Measurements from ENCODE around the gene GATD1.

The GATD1 gene

DNA sequence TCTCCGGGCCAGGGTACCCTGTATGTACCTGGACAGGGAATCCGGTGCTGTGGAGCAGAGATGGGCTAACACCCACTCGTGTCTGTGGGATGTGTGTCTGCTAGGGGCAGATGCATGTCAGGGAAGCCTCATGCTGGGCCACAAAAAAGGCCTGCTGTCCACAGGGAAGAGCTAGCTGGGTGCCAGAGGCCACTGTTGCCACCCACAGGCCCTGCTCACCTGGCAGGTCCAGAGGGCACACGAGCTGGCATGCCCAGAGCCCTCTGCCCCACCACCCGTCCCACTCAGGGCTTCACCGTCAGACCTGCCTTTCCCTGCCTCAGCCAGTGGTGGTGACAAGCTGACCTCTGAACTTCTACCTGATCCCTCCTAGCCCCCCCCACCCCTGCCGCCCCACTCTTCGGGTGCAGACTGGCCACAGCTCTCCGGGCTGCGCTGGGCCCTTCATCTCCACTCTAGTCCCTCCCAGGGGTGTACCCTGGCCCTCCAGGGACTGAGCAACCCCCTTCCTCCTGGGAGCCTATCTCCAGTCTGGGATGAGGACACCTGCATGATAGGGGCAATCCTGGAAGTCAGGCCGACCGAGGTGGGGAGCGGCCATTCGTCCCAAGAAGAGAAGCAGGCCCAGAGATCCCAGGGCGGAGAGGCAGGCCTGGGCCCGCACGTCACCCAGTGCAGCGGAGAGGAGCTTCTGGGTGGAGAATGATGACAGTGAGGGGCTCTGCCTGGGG lies 19.4 kb upstream of the GATD1 start (continued):
- TF ChIP-seq, protein P1, sequence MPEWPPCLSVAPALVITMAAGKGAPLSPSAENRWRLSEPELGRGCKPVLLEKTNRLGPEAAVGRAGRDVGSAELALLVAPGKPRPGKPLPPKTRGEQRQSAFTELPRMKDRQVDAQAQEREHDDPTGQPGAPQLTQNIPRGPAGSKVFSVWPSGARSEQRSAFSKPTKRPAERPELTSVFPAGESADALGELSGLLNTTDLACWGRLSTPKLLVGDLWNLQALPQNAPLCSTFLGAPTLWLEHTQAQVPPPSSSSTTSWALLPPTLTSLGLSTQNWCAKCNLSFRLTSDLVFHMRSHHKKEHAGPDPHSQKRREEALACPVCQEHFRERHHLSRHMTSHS (tag by site-specific recombination; IDR thresholded peaks at IDR 0.05), result no peak
- TF ChIP-seq, protein P2, sequence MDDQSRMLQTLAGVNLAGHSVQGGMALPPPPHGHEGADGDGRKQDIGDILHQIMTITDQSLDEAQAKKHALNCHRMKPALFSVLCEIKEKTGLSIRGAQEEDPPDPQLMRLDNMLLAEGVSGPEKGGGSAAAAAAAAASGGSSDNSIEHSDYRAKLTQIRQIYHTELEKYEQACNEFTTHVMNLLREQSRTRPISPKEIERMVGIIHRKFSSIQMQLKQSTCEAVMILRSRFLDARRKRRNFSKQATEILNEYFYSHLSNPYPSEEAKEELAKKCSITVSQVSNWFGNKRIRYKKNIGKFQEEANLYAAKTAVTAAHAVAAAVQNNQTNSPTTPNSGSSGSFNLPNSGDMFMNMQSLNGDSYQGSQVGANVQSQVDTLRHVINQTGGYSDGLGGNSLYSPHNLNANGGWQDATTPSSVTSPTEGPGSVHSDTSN (CRISPR knock-in tag; IDR thresholded peaks at IDR 0.05), result no peak
- TF ChIP-seq SP7 (tag by site-specific recombination; IDR thresholded peaks at IDR 0.05), result peak; percentile 12; the same call in 1 of the 2 replicates
- TF ChIP-seq ZBTB20 (tag by site-specific recombination; IDR thresholded peaks at IDR 0.05), result peak; percentile 81
- TF ChIP-seq, protein P3, sequence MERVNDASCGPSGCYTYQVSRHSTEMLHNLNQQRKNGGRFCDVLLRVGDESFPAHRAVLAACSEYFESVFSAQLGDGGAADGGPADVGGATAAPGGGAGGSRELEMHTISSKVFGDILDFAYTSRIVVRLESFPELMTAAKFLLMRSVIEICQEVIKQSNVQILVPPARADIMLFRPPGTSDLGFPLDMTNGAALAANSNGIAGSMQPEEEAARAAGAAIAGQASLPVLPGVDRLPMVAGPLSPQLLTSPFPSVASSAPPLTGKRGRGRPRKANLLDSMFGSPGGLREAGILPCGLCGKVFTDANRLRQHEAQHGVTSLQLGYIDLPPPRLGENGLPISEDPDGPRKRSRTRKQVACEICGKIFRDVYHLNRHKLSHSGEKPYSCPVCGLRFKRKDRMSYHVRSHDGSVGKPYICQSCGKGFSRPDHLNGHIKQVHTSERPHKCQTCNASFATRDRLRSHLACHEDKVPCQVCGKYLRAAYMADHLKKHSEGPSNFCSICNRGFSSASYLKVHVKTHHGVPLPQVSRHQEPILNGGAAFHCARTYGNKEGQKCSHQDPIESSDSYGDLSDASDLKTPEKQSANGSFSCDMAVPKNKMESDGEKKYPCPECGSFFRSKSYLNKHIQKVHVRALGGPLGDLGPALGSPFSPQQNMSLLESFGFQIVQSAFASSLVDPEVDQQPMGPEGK (tag by site-specific recombination; IDR thresholded peaks at IDR 0.05), result no peak
- TF ChIP-seq, protein P4, sequence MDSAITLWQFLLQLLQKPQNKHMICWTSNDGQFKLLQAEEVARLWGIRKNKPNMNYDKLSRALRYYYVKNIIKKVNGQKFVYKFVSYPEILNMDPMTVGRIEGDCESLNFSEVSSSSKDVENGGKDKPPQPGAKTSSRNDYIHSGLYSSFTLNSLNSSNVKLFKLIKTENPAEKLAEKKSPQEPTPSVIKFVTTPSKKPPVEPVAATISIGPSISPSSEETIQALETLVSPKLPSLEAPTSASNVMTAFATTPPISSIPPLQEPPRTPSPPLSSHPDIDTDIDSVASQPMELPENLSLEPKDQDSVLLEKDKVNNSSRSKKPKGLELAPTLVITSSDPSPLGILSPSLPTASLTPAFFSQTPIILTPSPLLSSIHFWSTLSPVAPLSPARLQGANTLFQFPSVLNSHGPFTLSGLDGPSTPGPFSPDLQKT (IDR thresholded peaks at IDR 0.05; ENCODE audit: borderline replicate concordance, low read depth, low read length), result no peak
- TF ChIP-seq ZXDB (tag by site-specific recombination; IDR thresholded peaks at IDR 0.05), result no peak; the same call in 1 of the 2 replicates
- TF ChIP-seq, protein P5, sequence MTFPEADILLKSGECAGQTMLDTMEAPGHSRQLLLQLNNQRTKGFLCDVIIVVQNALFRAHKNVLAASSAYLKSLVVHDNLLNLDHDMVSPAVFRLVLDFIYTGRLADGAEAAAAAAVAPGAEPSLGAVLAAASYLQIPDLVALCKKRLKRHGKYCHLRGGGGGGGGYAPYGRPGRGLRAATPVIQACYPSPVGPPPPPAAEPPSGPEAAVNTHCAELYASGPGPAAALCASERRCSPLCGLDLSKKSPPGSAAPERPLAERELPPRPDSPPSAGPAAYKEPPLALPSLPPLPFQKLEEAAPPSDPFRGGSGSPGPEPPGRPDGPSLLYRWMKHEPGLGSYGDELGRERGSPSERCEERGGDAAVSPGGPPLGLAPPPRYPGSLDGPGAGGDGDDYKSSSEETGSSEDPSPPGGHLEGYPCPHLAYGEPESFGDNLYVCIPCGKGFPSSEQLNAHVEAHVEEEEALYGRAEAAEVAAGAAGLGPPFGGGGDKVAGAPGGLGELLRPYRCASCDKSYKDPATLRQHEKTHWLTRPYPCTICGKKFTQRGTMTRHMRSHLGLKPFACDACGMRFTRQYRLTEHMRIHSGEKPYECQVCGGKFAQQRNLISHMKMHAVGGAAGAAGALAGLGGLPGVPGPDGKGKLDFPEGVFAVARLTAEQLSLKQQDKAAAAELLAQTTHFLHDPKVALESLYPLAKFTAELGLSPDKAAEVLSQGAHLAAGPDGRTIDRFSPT (tag by site-specific recombination; IDR thresholded peaks at IDR 0.05), result peak; percentile 86
- no peak for TF ChIP-seq ZNF266 (tag by site-specific recombination; IDR thresholded peaks at IDR 0.05; ENCODE audit: low read depth)
- peak; percentile 49; the same call in 1 of the 2 replicates for TF ChIP-seq ZBTB8A (tag by site-specific recombination; IDR thresholded peaks at IDR 0.05)
- TF ChIP-seq ZNF394 (tag by site-specific recombination; IDR thresholded peaks at IDR 0.05; ENCODE audit: borderline replicate concordance), result peak; percentile 10; the same call in 1 of the 2 replicates
- TF ChIP-seq, protein P6, sequence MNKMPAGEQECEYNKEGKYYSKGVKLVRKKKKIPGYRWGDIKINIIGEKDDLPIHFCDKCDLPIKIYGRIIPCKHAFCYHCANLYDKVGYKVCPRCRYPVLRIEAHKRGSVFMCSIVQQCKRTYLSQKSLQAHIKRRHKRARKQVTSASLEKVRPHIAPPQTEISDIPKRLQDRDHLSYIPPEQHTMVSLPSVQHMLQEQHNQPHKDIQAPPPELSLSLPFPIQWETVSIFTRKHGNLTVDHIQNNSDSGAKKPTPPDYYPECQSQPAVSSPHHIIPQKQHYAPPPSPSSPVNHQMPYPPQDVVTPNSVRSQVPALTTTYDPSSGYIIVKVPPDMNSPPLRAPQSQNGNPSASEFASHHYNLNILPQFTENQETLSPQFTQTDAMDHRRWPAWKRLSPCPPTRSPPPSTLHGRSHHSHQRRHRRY (tag by site-specific recombination; IDR thresholded peaks at IDR 0.05), result no peak
- no peak for TF ChIP-seq ZNF311 (tag by site-specific recombination; IDR thresholded peaks at IDR 0.05; ENCODE audit: borderline replicate concordance)
- TF ChIP-seq ZBTB1 (tag by site-specific recombination; IDR thresholded peaks at IDR 0.05), result no peak
- TF ChIP-seq ZNF629 (tag by site-specific recombination; IDR thresholded peaks at IDR 0.05), result 0 out of 2 replicates have a peak, but pooled peaks have one; percentile 48
- TF ChIP-seq ZNF473 (tag by site-specific recombination; IDR thresholded peaks at IDR 0.05), result no peak
- peak; percentile 17; the same call in 1 of the 2 replicates for TF ChIP-seq ZBTB48 (tag by site-specific recombination; IDR thresholded peaks at IDR 0.05)
- TF ChIP-seq ZNF664 (tag by site-specific recombination; IDR thresholded peaks at IDR 0.05), result no peak
- no peak for TF ChIP-seq SP3 (tag by site-specific recombination; IDR thresholded peaks at IDR 0.05)
- TF ChIP-seq ZNF24 (tag by site-specific recombination; IDR thresholded peaks at IDR 0.05), result no peak
- TF ChIP-seq IKZF3 (tag by site-specific recombination; IDR thresholded peaks at IDR 0.05), result 0 out of 2 replicates have a peak, but pooled peaks have one; percentile 24
- no peak for TF ChIP-seq ZNF366 (tag by site-specific recombination; conservative IDR thresholded peaks at IDR 0.05)
- TF ChIP-seq BCL11A (tag by site-specific recombination; IDR thresholded peaks at IDR 0.05; ENCODE audit: low read depth), result no peak
- TF ChIP-seq KLF7 (tag by site-specific recombination; IDR thresholded peaks at IDR 0.05; ENCODE audit: borderline replicate concordance), result no peak
- TF ChIP-seq, protein P7, sequence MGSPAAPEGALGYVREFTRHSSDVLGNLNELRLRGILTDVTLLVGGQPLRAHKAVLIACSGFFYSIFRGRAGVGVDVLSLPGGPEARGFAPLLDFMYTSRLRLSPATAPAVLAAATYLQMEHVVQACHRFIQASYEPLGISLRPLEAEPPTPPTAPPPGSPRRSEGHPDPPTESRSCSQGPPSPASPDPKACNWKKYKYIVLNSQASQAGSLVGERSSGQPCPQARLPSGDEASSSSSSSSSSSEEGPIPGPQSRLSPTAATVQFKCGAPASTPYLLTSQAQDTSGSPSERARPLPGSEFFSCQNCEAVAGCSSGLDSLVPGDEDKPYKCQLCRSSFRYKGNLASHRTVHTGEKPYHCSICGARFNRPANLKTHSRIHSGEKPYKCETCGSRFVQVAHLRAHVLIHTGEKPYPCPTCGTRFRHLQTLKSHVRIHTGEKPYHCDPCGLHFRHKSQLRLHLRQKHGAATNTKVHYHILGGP (tag by site-specific recombination; IDR thresholded peaks at IDR 0.05), result no peak
- no peak for TF ChIP-seq ZNF391 (tag by site-specific recombination; IDR thresholded peaks at IDR 0.05; ENCODE audit: borderline replicate concordance, low read depth)
- no peak for TF ChIP-seq KLF10 (tag by site-specific recombination; IDR thresholded peaks at IDR 0.05)
- no peak for TF ChIP-seq ZNF571 (tag by site-specific recombination; IDR thresholded peaks at IDR 0.05)
- no peak for TF ChIP-seq ZNF23 (tag by site-specific recombination; IDR thresholded peaks at IDR 0.05; ENCODE audit: borderline replicate concordance)
- peak; percentile 32; the same call in 1 of the 2 replicates for TF ChIP-seq ZNF76 (tag by site-specific recombination; IDR thresholded peaks at IDR 0.05; ENCODE audit: borderline replicate concordance, low read depth)

Data from HEK293 (cell line).